HepG2 (cell line): ENCODE measurements around the gene ATP11A. TPM values are rescaled to one million over a fixed set of nuclear protein-coding genes. Genes with fewer than 3 reads are reported as not detected.

Experiments used
- ATAC-seq: fragments of 200-7000 bp; cut with Tn5 transposase; 3 replicates; pipeline ENCODE4 v1.9.1; 2020; ENCODE audit warnings: mild to moderate bottlenecking, moderate library complexity
- BruUV-seq: library from RNA; stranded (reverse); fragments of 400-500 nt; replicated peaks from 2 replicates; lab custom pipeline; 2021; lab: Mats Ljungman, UMichigan
- CTCF ChIA-PET: fragments of 300-600 bp; formaldehyde crosslinking; extraction: SDS; loops from one replicate; lab custom pipeline; 2021; ENCODE audit warnings: low total read pairs, inconsistent platforms, low intra/inter-chr PET ratio; lab: Yijun Ruan, JAX
- POLR2A ChIA-PET: fragments of 350-600 bp; sonication (Branson Sonifier 250); formaldehyde crosslinking; loops from one replicate; lab custom pipeline; 2020; ENCODE audit warnings: antibody characterized with exemption, inconsistent platforms; lab: Yijun Ruan, JAX
- DNase-seq: peaks from one replicate; pipeline ENCODE4 v3.0.0-alpha.2; 2015; ENCODE audit warnings: low spot score
- FAIRE-seq: peaks from 3 replicates; lab custom pipeline; 2011; peaks lifted over from hg19 to GRCh38; lab: Jason Lieb, UNC
- H2AFZ ChIP-seq: one replicate; pipeline ENCODE4 v1.6.1; 2011; ENCODE audit warnings: low read length, inconsistent platforms
- H3K27ac ChIP-seq: fragments of 300-600 bp; 3 replicates; pipeline ENCODE4 v1.8.0; 2011; ENCODE audit warnings: mixed run types, mild to moderate bottlenecking, mixed read lengths, low read length, inconsistent platforms; ENCODE audit not compliant: insufficient read depth; ENCODE audit errors: extremely low read length
- H3K27me3 ChIP-seq, 2 experiments: fragments of 200-600 bp in 1 of 2; 2 replicates in 1 of 2; 3 replicates in 1 of 2; pipeline versions ENCODE4 v1.6.0 to v1.8.0; 2011; ENCODE audit warnings: low read length in 2 of 2, mild to moderate bottlenecking in 2 of 2, moderate library complexity in 2 of 2, inconsistent platforms in 1 of 2; ENCODE audit not compliant: insufficient read depth in 2 of 2, control insufficient read depth in 1 of 2
- H3K36me3 ChIP-seq, 2 experiments: fragments of 200-600 bp in 1 of 2; replicated peaks in 1 of 2; 2 replicates in 1 of 2; 3 replicates in 1 of 2; pipeline versions ENCODE4 v1.5.1 to v1.8.0; 2011; ENCODE audit warnings: low read length in 2 of 2, inconsistent platforms in 1 of 2; ENCODE audit not compliant: insufficient read depth in 2 of 2, control insufficient read depth in 1 of 2
- H3K4me1 ChIP-seq: 2 replicates; pipeline ENCODE4 v1.5.1; 2012; ENCODE audit warnings: low read length, inconsistent platforms; ENCODE audit not compliant: insufficient read depth
- H3K4me2 ChIP-seq: 2 replicates; pipeline ENCODE4 v1.6.0; 2011; ENCODE audit warnings: low read depth, low read length, inconsistent platforms
- H3K4me3 ChIP-seq, 3 experiments: fragments of 200-600 bp in 1 of 3; sonication (generic), shearing (Covaris generic) in 1 of 3; replicated peaks in 1 of 3; 2 replicates each; pipeline ENCODE4 v1.5.1; 2011 to 2016; ENCODE audit warnings: low read length in 3 of 3, inconsistent platforms in 2 of 3, low read depth in 2 of 3, mild to moderate bottlenecking in 2 of 3, control low read depth in 1 of 3, mixed read lengths in 1 of 3; ENCODE audit not compliant: insufficient read depth in 1 of 3
- H3K79me2 ChIP-seq: one replicate; pipeline ENCODE4 v1.6.1; 2011; ENCODE audit warnings: low read length, inconsistent platforms; ENCODE audit not compliant: insufficient read depth
- H3K9ac ChIP-seq: 2 replicates; pipeline ENCODE4 v1.6.0; 2011; ENCODE audit warnings: mild to moderate bottlenecking, low read depth, low read length, inconsistent platforms; ENCODE audit not compliant: insufficient read depth
- H3K9me3 ChIP-seq: 2 replicates; pipeline ENCODE4 v1.5.1; 2012; ENCODE audit warnings: mild to moderate bottlenecking, low read length
- H4K20me1 ChIP-seq: 2 replicates; pipeline ENCODE4 v1.6.0; 2011; ENCODE audit warnings: inconsistent platforms, mild to moderate bottlenecking, low read length, moderate library complexity; ENCODE audit not compliant: insufficient read depth
- ARID5B ChIP-seq: IDR thresholded peaks from 2 replicates; pipeline ENCODE4 v1.4.0; 2020; ENCODE audit warnings: mild to moderate bottlenecking, missing genetic modification reagents
- IKZF1 ChIP-seq: fragments of 450-650 bp; IDR thresholded peaks from 2 replicates; pipeline ENCODE4 v1.7.1; 2016
- KDM1A ChIP-seq: IDR thresholded peaks from 2 replicates; pipeline ENCODE4 v1.6.1; 2016; ENCODE audit warnings: missing compliant biosample characterization
- MLXIP ChIP-seq: sonication (generic); formaldehyde crosslinking; IDR thresholded peaks from 2 replicates; pipeline ENCODE4 v1.9.0; 2021; ENCODE audit warnings: missing genetic modification reagents, borderline replicate concordance
- SNAPC2 ChIP-seq: sonication (generic); formaldehyde crosslinking; IDR thresholded peaks from 2 replicates; pipeline ENCODE4 v1.8.1; 2022; ENCODE audit warnings: mild to moderate bottlenecking, missing genetic modification reagents
- ZBTB26 ChIP-seq: IDR thresholded peaks from 2 replicates; pipeline ENCODE4 v1.6.1; 2016; ENCODE audit warnings: missing compliant biosample characterization, missing genetic modification reagents, borderline replicate concordance
- ZNF619 ChIP-seq: sonication (generic); formaldehyde crosslinking; IDR thresholded peaks from 2 replicates; pipeline ENCODE4 v1.4.0; 2020; ENCODE audit warnings: mild to moderate bottlenecking, missing genetic modification reagents
- ZNF788 ChIP-seq: sonication (generic); formaldehyde crosslinking; IDR thresholded peaks from 2 replicates; pipeline ENCODE4 v1.5.0; 2020; ENCODE audit warnings: mild to moderate bottlenecking, missing genetic modification reagents, borderline replicate concordance
- WGBS: methylation state at CpG from one replicate; pipeline ENCODE4 v1.1.6; 2017; ENCODE audit warnings: low lambda C conversion rate; 5-methylcytosine and 5-hydroxymethylcytosine counted together
- in situ Hi-C: cut with HindIII; loops from 2 replicates; pipeline ENCODE4 v1.10.0; 2017; ENCODE audit warnings: low pct_unique_long_range_greater_than_20kb; ENCODE audit not compliant: extremely low pct_ligation_motif_present
- intact Hi-C: fragments of 100-400 bp; cut with micrococcal nuclease; formaldehyde crosslinking; loops from one replicate; pipeline ENCODE4 v1.10.0; 2022; ENCODE audit not compliant: unreplicated experiment
- polyA plus RNA-seq, 8 experiments: library from polyadenylated mRNA; depleted of rRNA in 3 of 8; stranded (reverse) in 7 of 8; unstranded in 1 of 8; fragments of >200 nt; fragmentation: Illumina TruSeq in 4 of 8; extraction: Trizol in 4 of 8; gene quantifications; 2 replicates each; pipeline versions ENCODE4 v1.2.1 to v1.2.3, GENCODE V29; 2011 to 2016; ENCODE audit warnings: low read depth in 4 of 8, missing spikeins in 1 of 8, mixed read lengths in 1 of 8; ENCODE audit not compliant: insufficient read depth in 1 of 8
- total RNA-seq, 5 experiments: library from RNA; depleted of rRNA; stranded (reverse); fragments of >200 nt; fragmentation: Illumina TruSeq; extraction: Trizol; gene quantifications; 2 replicates each; pipeline ENCODE4 v1.2.3, GENCODE V29; 2016; ENCODE audit warnings: low read depth in 1 of 5
- TF ChIP-seq, protein P1 (sequence below): sonication (generic); formaldehyde crosslinking; IDR thresholded peaks from 2 replicates; pipeline ENCODE4 v1.4.0; 2020; ENCODE audit warnings: missing genetic modification reagents

The ATP11A gene
- total and polyA plus RNA-seq, 2 of the 13 experiments (the other 11 are each of a cell fraction or from before 2014, with no cell fraction given) = 18.4 to 20.1 TPM

- POLR2A ChIA-PET = no interaction called here
- Histone ChIP-seq H3K4me2 (no peak overlapping the region), H2AFZ (no peak overlapping the region), H3K79me2 (no peaks in the 10 kb centered on the region), H3K9ac (no peak overlapping the region), H4K20me1 (no peaks in the 10 kb centered on the region; the same call in 1 of the 2 replicates), H3K4me3 (no peak overlapping the region), H3K27me3 (peaks cover 0 to 2% of the 10 kb centered on the region in 2 experiments; a peak in 2 of 5 replicates), H3K4me1 (peaks cover 23% of the 10 kb centered on the region), H3K9me3 (no peaks in the 10 kb centered on the region), H3K36me3 (peaks cover 0 to under 1% of the 10 kb centered on the region in 2 experiments; a peak in 2 of 5 replicates), H3K27ac (no peak overlapping the region)
- ATAC-seq (no peak), DNase-seq (no peak), FAIRE-seq (no peak)
- in situ Hi-C loops = no loop called here
- CTCF ChIA-PET = no interaction called here
- intact Hi-C loops = no loop called here
- no TSS peak for BruUV-seq
- WGBS = 90% methylated on average over 14 of the region's 27 CpGs
- TF ChIP-seq MLXIP (CRISPR knock-in tag) (no peak), SNAPC2 (CRISPR knock-in tag) (no peak), ZNF788 (CRISPR knock-in tag) (no peak), IKZF1 (no peak), ARID5B (CRISPR knock-in tag) (no peak), KDM1A (no peak), ZBTB26 (CRISPR knock-in tag) (no peak), ZNF619 (CRISPR knock-in tag) (no peak)
- TF ChIP-seq, protein P1, sequence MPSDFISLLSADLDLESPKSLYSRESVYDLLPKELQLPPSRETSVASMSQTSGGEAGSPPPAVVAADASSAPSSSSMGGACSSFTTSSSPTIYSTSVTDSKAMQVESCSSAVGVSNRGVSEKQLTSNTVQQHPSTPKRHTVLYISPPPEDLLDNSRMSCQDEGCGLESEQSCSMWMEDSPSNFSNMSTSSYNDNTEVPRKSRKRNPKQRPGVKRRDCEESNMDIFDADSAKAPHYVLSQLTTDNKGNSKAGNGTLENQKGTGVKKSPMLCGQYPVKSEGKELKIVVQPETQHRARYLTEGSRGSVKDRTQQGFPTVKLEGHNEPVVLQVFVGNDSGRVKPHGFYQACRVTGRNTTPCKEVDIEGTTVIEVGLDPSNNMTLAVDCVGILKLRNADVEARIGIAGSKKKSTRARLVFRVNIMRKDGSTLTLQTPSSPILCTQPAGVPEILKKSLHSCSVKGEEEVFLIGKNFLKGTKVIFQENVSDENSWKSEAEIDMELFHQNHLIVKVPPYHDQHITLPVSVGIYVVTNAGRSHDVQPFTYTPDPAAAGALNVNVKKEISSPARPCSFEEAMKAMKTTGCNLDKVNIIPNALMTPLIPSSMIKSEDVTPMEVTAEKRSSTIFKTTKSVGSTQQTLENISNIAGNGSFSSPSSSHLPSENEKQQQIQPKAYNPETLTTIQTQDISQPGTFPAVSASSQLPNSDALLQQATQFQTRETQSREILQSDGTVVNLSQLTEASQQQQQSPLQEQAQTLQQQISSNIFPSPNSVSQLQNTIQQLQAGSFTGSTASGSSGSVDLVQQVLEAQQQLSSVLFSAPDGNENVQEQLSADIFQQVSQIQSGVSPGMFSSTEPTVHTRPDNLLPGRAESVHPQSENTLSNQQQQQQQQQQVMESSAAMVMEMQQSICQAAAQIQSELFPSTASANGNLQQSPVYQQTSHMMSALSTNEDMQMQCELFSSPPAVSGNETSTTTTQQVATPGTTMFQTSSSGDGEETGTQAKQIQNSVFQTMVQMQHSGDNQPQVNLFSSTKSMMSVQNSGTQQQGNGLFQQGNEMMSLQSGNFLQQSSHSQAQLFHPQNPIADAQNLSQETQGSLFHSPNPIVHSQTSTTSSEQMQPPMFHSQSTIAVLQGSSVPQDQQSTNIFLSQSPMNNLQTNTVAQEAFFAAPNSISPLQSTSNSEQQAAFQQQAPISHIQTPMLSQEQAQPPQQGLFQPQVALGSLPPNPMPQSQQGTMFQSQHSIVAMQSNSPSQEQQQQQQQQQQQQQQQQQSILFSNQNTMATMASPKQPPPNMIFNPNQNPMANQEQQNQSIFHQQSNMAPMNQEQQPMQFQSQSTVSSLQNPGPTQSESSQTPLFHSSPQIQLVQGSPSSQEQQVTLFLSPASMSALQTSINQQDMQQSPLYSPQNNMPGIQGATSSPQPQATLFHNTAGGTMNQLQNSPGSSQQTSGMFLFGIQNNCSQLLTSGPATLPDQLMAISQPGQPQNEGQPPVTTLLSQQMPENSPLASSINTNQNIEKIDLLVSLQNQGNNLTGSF (CRISPR knock-in tag) = no peak
Observed at GRCh38 chr13:112896736-112897602, 207.1 kb downstream of the ATP11A start.
